Neural cell (in vitro differentiated cells): ENCODE data around the gene UCP3. TPM values are rescaled to one million over a fixed set of nuclear protein-coding genes. Genes with fewer than 3 reads are reported as not detected.

Experiments
- H2AFZ ChIP-seq: fragments of 200-600, 300-800 bp; sonication (generic), shearing (Covaris generic); 2 replicates; pipeline ENCODE4 v1.6.0; 2014; ENCODE audit warnings: low read depth, mild to moderate bottlenecking, antibody characterized with exemption, low read length, moderate library complexity
- H3F3A ChIP-seq: fragments of 200-600 bp; shearing (Covaris generic); 2 replicates; pipeline ENCODE4 v1.6.1; 2016; ENCODE audit warnings: mild to moderate bottlenecking, moderate library complexity, mixed read lengths, antibody characterized with exemption, low read length; ENCODE audit not compliant: insufficient read depth, poor library complexity, severe bottlenecking
- H3K27ac ChIP-seq: fragments of 200-600, 300-800 bp; sonication (generic), shearing (Covaris generic); 2 replicates; pipeline ENCODE4 v1.5.1; 2014; ENCODE audit warnings: mild to moderate bottlenecking, low read length, moderate library complexity
- H3K27me3 ChIP-seq: fragments of 300-800, 200-600 bp; sonication (generic), shearing (Covaris generic); 2 replicates; pipeline ENCODE4 v1.6.0; 2014; ENCODE audit warnings: mild to moderate bottlenecking, low read depth, low read length, moderate library complexity; ENCODE audit not compliant: insufficient read depth
- H3K36me3 ChIP-seq: fragments of 300-800, 200-600 bp; sonication (generic), shearing (Covaris generic); 2 replicates; pipeline ENCODE4 v1.5.1; 2014; ENCODE audit warnings: mild to moderate bottlenecking, antibody characterized with exemption, low read length, moderate library complexity; ENCODE audit not compliant: insufficient read depth
- H3K4me2 ChIP-seq: fragments of 300-800, 200-600 bp; sonication (generic), shearing (Covaris generic); 2 replicates; pipeline ENCODE4 v1.6.0; 2014; ENCODE audit warnings: mild to moderate bottlenecking, low read length
- H3K4me3 ChIP-seq: fragments of 300-800, 200-600 bp; sonication (generic), shearing (Covaris generic); 2 replicates; pipeline ENCODE4 v1.5.1; 2014; ENCODE audit warnings: mild to moderate bottlenecking, low read length, moderate library complexity
- H3K79me2 ChIP-seq: fragments of 200-600 bp; shearing (Covaris generic); replicated peaks from 2 replicates; pipeline ENCODE4 v1.6.0; 2014; ENCODE audit warnings: mild to moderate bottlenecking, low read length, moderate library complexity; ENCODE audit not compliant: insufficient read depth
- H3K9ac ChIP-seq: fragments of 300-800, 200-600 bp; sonication (generic), shearing (Covaris generic); 2 replicates; pipeline ENCODE4 v1.6.1; 2016; ENCODE audit warnings: mild to moderate bottlenecking, low read length, mixed read lengths
- H3K9me2 ChIP-seq: fragments of 200-600 bp; shearing (Covaris generic); 2 replicates; pipeline ENCODE4 v1.6.1; 2016; ENCODE audit warnings: mild to moderate bottlenecking, low read length, mixed read lengths; ENCODE audit not compliant: insufficient read depth
- H3K9me3 ChIP-seq: fragments of 200-600, 300-800 bp; sonication (generic), shearing (Covaris generic); 2 replicates; pipeline ENCODE4 v1.6.1; 2016; ENCODE audit warnings: mild to moderate bottlenecking, mixed run types, low read length, moderate library complexity, mixed read lengths
- H4K20me1 ChIP-seq: fragments of 200-600 bp; shearing (Covaris generic); 2 replicates; pipeline ENCODE4 v1.6.1; 2016; ENCODE audit warnings: mild to moderate bottlenecking, mixed run types; ENCODE audit not compliant: insufficient read depth
- EP300 ChIP-seq: fragments of 450-650 bp; conservative IDR thresholded peaks from 2 replicates; pipeline ENCODE4 v1.6.1; 2014; ENCODE audit warnings: antibody characterized with exemption, mild to moderate bottlenecking, moderate library complexity; ENCODE audit not compliant: poor library complexity, severe bottlenecking
- EZH2 ChIP-seq: fragments of 200-600, 300-800 bp; shearing (Covaris generic), sonication (generic); IDR thresholded peaks from 2 replicates; pipeline ENCODE4 v1.6.1; 2014; ENCODE audit warnings: antibody characterized with exemption, low read length, borderline replicate concordance, mild to moderate bottlenecking; ENCODE audit not compliant: insufficient read depth, poor library complexity, severe bottlenecking
- MXI1 ChIP-seq: fragments of 450-650 bp; conservative IDR thresholded peaks from 2 replicates; pipeline ENCODE4 v1.6.1; 2014; ENCODE audit warnings: antibody characterized with exemption, mild to moderate bottlenecking; ENCODE audit not compliant: poor library complexity, severe bottlenecking
- POLR2AphosphoS5 ChIP-seq: IDR thresholded peaks from 2 replicates; pipeline ENCODE4 v1.6.1; 2012
- RAD21 ChIP-seq: fragments of 450-650 bp; conservative IDR thresholded peaks from 2 replicates; pipeline ENCODE4 v1.6.1; 2014; ENCODE audit warnings: antibody characterized with exemption, mild to moderate bottlenecking, moderate library complexity
- REST ChIP-seq: IDR thresholded peaks from 2 replicates; pipeline ENCODE4 v1.6.1; 2012; ENCODE audit warnings: borderline replicate concordance
- SMC3 ChIP-seq: fragments of 450-650 bp; conservative IDR thresholded peaks from 2 replicates; pipeline ENCODE4 v1.6.1; 2014; ENCODE audit warnings: antibody characterized with exemption, mild to moderate bottlenecking, moderate library complexity; ENCODE audit not compliant: poor library complexity
- TAF1 ChIP-seq: IDR thresholded peaks from 2 replicates; pipeline ENCODE4 v1.6.1; 2012; ENCODE audit warnings: low read depth
- polyA plus RNA-seq: library from polyadenylated mRNA; depleted of rRNA; stranded (reverse); fragments of >200 nt; gene quantifications from 2 replicates; pipeline ENCODE4 v1.2.3, GENCODE V29; 2014
- TF ChIP-seq, protein P1 (sequence below): fragments of 450-650 bp; IDR thresholded peaks from 2 replicates; pipeline ENCODE4 v1.5.1; 2014; ENCODE audit warnings: antibody characterized with exemption, mild to moderate bottlenecking, moderate library complexity; ENCODE audit not compliant: poor library complexity, severe bottlenecking

The UCP3 gene
- polyA plus RNA-seq, 1 donor from 2014 or later: 7.8 TPM

DNA sequence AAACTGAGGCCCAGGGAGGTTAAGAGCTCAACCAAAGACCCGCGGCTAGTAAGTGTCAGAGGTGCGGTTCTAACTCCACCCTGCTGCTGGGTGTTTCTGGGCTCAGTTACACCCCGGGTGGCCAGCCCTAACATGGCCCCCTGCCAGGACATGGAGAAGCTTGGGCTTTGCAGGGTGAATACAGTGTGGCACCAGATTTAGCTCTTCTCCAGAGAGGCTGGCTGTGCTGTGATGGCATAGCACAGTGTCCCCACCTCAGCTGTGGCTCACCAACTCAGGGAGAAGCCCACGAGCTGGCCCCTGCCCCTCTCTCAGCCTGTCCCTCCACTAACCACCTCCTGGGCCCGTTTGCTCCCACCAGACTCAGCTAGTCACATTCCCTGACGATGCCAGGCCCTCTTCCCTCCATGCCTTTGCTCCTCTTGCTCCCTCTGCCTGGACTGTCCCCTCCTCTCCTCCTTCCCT is 7.0 kb downstream of the UCP3 start:
- Histone ChIP-seq H3K4me3 (no peak overlapping the region), H4K20me1 (no peaks in the 10 kb centered on the region), H3K9ac (no peak overlapping the region), H3K4me2 (no peak overlapping the region), H3K9me2 (no peaks in the 10 kb centered on the region), H3K79me2 (no peaks in the 10 kb centered on the region), H3K27ac (no peak overlapping the region), H2AFZ (no peak overlapping the region), H3K36me3 (peaks cover 4% of the 10 kb centered on the region), H3K9me3 (no peaks in the 10 kb centered on the region), H3F3A (no peaks in the 10 kb centered on the region), H3K27me3 (no peaks in the 10 kb centered on the region)
- no peak for TF ChIP-seq TAF1
- no peak for TF ChIP-seq SMC3
- no peak for TF ChIP-seq POLR2AphosphoS5
- TF ChIP-seq, protein P1, sequence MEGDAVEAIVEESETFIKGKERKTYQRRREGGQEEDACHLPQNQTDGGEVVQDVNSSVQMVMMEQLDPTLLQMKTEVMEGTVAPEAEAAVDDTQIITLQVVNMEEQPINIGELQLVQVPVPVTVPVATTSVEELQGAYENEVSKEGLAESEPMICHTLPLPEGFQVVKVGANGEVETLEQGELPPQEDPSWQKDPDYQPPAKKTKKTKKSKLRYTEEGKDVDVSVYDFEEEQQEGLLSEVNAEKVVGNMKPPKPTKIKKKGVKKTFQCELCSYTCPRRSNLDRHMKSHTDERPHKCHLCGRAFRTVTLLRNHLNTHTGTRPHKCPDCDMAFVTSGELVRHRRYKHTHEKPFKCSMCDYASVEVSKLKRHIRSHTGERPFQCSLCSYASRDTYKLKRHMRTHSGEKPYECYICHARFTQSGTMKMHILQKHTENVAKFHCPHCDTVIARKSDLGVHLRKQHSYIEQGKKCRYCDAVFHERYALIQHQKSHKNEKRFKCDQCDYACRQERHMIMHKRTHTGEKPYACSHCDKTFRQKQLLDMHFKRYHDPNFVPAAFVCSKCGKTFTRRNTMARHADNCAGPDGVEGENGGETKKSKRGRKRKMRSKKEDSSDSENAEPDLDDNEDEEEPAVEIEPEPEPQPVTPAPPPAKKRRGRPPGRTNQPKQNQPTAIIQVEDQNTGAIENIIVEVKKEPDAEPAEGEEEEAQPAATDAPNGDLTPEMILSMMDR: no peak
- no peak for TF ChIP-seq EZH2
- no peak for TF ChIP-seq MXI1
- TF ChIP-seq RAD21: no peak
- TF ChIP-seq EP300: no peak
- no peak for TF ChIP-seq REST

GRCh38 chr11:74000307-74001133 is 8.4 kb downstream of the UCP3 start:
- Histone ChIP-seq H3K9me3 (no peaks in the 10 kb centered on the region), H4K20me1 (no peaks in the 10 kb centered on the region), H3K4me3 (no peak overlapping the region), H3K27ac (no peak overlapping the region), H3K9me2 (no peaks in the 10 kb centered on the region), H3K36me3 (peaks cover 4% of the 10 kb centered on the region), H3K9ac (no peak overlapping the region), H3F3A (no peaks in the 10 kb centered on the region), H3K4me2 (no peak overlapping the region), H3K27me3 (no peaks in the 10 kb centered on the region), H2AFZ (no peak overlapping the region), H3K79me2 (no peaks in the 10 kb centered on the region)
- TF ChIP-seq SMC3: no peak
- TF ChIP-seq MXI1: no peak
- no peak for TF ChIP-seq TAF1
- TF ChIP-seq POLR2AphosphoS5: no peak
- no peak for TF ChIP-seq EP300
- no peak for TF ChIP-seq EZH2
- TF ChIP-seq REST: no peak
- no peak for TF ChIP-seq RAD21
- TF ChIP-seq, protein P1: no peak
